IMR-90 (cell line): ENCODE data around the gene SNX30. TPM values are rescaled to one million over a fixed set of nuclear protein-coding genes. Genes with fewer than 3 reads are reported as not detected.

Source experiments
- ATAC-seq: fragments of 200-7000 bp; cut with Tn5 transposase; 2 replicates; pipeline ENCODE4 v1.9.1; 2020; ENCODE audit warnings: low read depth, mild to moderate bottlenecking, moderate library complexity
- BruUV-seq: library from RNA; stranded (reverse); fragments of 400-500 nt; replicated peaks from 2 replicates; lab custom pipeline; 2021; lab: Mats Ljungman, UMichigan
- CTCF ChIA-PET: fragments of 300-600 bp; formaldehyde crosslinking; extraction: SDS; loops from one replicate; lab custom pipeline; 2021; ENCODE audit warnings: antibody characterized with exemption; lab: Yijun Ruan, JAX
- POLR2A ChIA-PET: fragments of 300-600 bp; sonication (Branson Sonifier 250); formaldehyde crosslinking; loops from one replicate; lab custom pipeline; 2022; ENCODE audit warnings: antibody characterized with exemption; ENCODE audit not compliant: unreplicated experiment; lab: Charles Lee
- DNase-seq: peaks from one replicate; pipeline ENCODE4 v3.0.0; 2013
- H2AFZ ChIP-seq: replicated peaks from 2 replicates; pipeline ENCODE3; 2013; ENCODE audit warnings: low read length, mild to moderate bottlenecking; ENCODE audit not compliant: poor library complexity
- H2AK5ac ChIP-seq: 2 replicates; pipeline ENCODE4 v1.6.1; 2013; ENCODE audit warnings: low read depth, low read length, inconsistent platforms
- H2AK9ac ChIP-seq: replicated peaks from 2 replicates; pipeline ENCODE3; 2013; ENCODE audit warnings: mild to moderate bottlenecking, low read depth, low read length, moderate library complexity; ENCODE audit not compliant: poor library complexity
- H2BK120ac ChIP-seq: 2 replicates; pipeline ENCODE4 v1.6.1; 2013; ENCODE audit warnings: low read depth, low read length, inconsistent platforms
- H2BK15ac ChIP-seq: 3 replicates; pipeline ENCODE4 v1.6.1; 2013; ENCODE audit warnings: low read depth, low read length, inconsistent platforms
- H2BK20ac ChIP-seq: 2 replicates; pipeline ENCODE4 v1.6.1; 2013; ENCODE audit warnings: low read depth, mild to moderate bottlenecking, inconsistent platforms, low read length, moderate library complexity
- H2BK5ac ChIP-seq: 2 replicates; pipeline ENCODE4 v1.6.1; 2013; ENCODE audit warnings: mild to moderate bottlenecking, low read depth, low read length, inconsistent platforms; ENCODE audit not compliant: poor library complexity, severe bottlenecking
- H3K14ac ChIP-seq: replicated peaks from 2 replicates; pipeline ENCODE4 v1.6.1; 2013; ENCODE audit warnings: low read depth, low read length, inconsistent platforms
- H3K18ac ChIP-seq: 2 replicates; pipeline ENCODE4 v1.6.1; 2013; ENCODE audit warnings: low read depth, low read length, control low read depth
- H3K23ac ChIP-seq: 2 replicates; pipeline ENCODE4 v1.6.1; 2013; ENCODE audit warnings: low read depth, low read length, inconsistent platforms
- H3K27ac ChIP-seq: 2 replicates; pipeline ENCODE4 v1.5.1; 2013; ENCODE audit warnings: mild to moderate bottlenecking, control low read depth, low read length; ENCODE audit not compliant: insufficient read depth
- H3K27me3 ChIP-seq: 2 replicates; pipeline ENCODE4 v1.6.1; 2013; ENCODE audit warnings: low read length; ENCODE audit not compliant: control insufficient read depth, insufficient read depth
- H3K36me3 ChIP-seq: 2 replicates; pipeline ENCODE4 v1.6.1; 2013; ENCODE audit warnings: low read length, mixed read lengths; ENCODE audit not compliant: control insufficient read depth, insufficient read depth
- H3K4ac ChIP-seq: 2 replicates; pipeline ENCODE4 v1.6.1; 2013; ENCODE audit warnings: low read depth, low read length, inconsistent platforms
- H3K4me1 ChIP-seq: 2 replicates; pipeline ENCODE4 v1.6.1; 2013; ENCODE audit warnings: low read length, mixed read lengths; ENCODE audit not compliant: control insufficient read depth, insufficient read depth
- H3K4me2 ChIP-seq: 2 replicates; pipeline ENCODE4 v1.6.1; 2013; ENCODE audit warnings: low read depth, mild to moderate bottlenecking, control low read depth, low read length, moderate library complexity
- H3K4me3 ChIP-seq: 2 replicates; pipeline ENCODE4 v1.5.1; 2013; ENCODE audit warnings: low read depth, mild to moderate bottlenecking, control low read depth, low read length, moderate library complexity; ENCODE audit not compliant: insufficient read depth
- H3K56ac ChIP-seq: 2 replicates; pipeline ENCODE4 v1.6.1; 2013; ENCODE audit warnings: low read length, inconsistent platforms; ENCODE audit not compliant: insufficient read depth; ENCODE audit errors: extremely low read depth
- H3K79me1 ChIP-seq, 2 experiments: 2 replicates each; pipeline ENCODE4 v1.6.1; 2013; ENCODE audit warnings: low read length in 2 of 2, inconsistent platforms in 1 of 2, low read depth in 1 of 2
- H3K9ac ChIP-seq: 2 replicates; pipeline ENCODE4 v1.6.1; 2013; ENCODE audit warnings: low read depth, low read length, control low read depth
- H3K9me1 ChIP-seq: 2 replicates; pipeline ENCODE4 v1.6.1; 2013; ENCODE audit warnings: low read length, inconsistent platforms; ENCODE audit not compliant: insufficient read depth
- H3K9me3 ChIP-seq: 2 replicates; pipeline ENCODE4 v1.6.1; 2013; ENCODE audit warnings: low read length; ENCODE audit not compliant: control insufficient read depth, insufficient read depth
- H4K20me1 ChIP-seq: 2 replicates; pipeline ENCODE4 v1.6.1; 2013; ENCODE audit warnings: low read length, inconsistent platforms; ENCODE audit not compliant: insufficient read depth
- H4K5ac ChIP-seq: 2 replicates; pipeline ENCODE4 v1.6.1; 2013; ENCODE audit warnings: mild to moderate bottlenecking, low read depth, low read length, control low read depth
- H4K8ac ChIP-seq, 2 experiments: 2 replicates each; pipeline ENCODE4 v1.6.1; 2013; ENCODE audit warnings: low read depth in 2 of 2, low read length in 2 of 2, control low read depth in 1 of 2, inconsistent platforms in 1 of 2
- H4K91ac ChIP-seq: 2 replicates; pipeline ENCODE4 v1.6.1; 2013; ENCODE audit warnings: low read depth, low read length, inconsistent platforms; ENCODE audit not compliant: insufficient read depth
- BHLHE40 ChIP-seq: fragments of 150-350 bp; IDR thresholded peaks from 2 replicates; pipeline ENCODE4 v1.6.1; 2016; ENCODE audit warnings: mild to moderate bottlenecking, low read depth, low read length
- CEBPB ChIP-seq: IDR thresholded peaks from 2 replicates; pipeline ENCODE4 v1.6.1; 2012; ENCODE audit warnings: low read depth, low read length, improper control_type of control experiment
- ELK1 ChIP-seq: fragments of 150-350 bp; IDR thresholded peaks from 2 replicates; pipeline ENCODE4 v1.6.1; 2016; ENCODE audit warnings: low read depth, mild to moderate bottlenecking, low read length, moderate library complexity, borderline replicate concordance
- MAZ ChIP-seq: IDR thresholded peaks from 2 replicates; pipeline ENCODE4 v1.6.1; 2012; ENCODE audit warnings: low read depth, mild to moderate bottlenecking, low read length, improper control_type of control experiment, moderate library complexity, borderline replicate concordance
- RCOR1 ChIP-seq: IDR thresholded peaks from 2 replicates; pipeline ENCODE4 v1.6.1; 2012; ENCODE audit warnings: mild to moderate bottlenecking, low read length, improper control_type of control experiment; ENCODE audit not compliant: insufficient replicate concordance
- USF2 ChIP-seq: fragments of 150-350 bp; IDR thresholded peaks from 2 replicates; pipeline ENCODE4 v1.6.1; 2017; ENCODE audit warnings: mild to moderate bottlenecking, antibody characterized with exemption, low read length, low read depth
- WGBS, 2 experiments: methylation state at CpG; one replicate each; pipeline versions ENCODE4 v1.1.5 to v1.1.7; 2013; ENCODE audit warnings: missing lambda C conversion rate in 2 of 2; ENCODE audit not compliant: insufficient read length in 1 of 2; ENCODE audit errors: extremely low coverage in 2 of 2; 5-methylcytosine and 5-hydroxymethylcytosine counted together
- dilution Hi-C: fragments of 300-500 bp; cut with HindIII; formaldehyde crosslinking; loops from one replicate; pipeline ENCODE4 v1.14.3; 2018; ENCODE audit warnings: low sequenced_read_pairs; ENCODE audit not compliant: unreplicated experiment
- in situ Hi-C: fragments of 300-500 bp; cut with MboI; formaldehyde crosslinking; loops from 3 replicates; pipeline ENCODE4 v1.14.3; 2019; ENCODE audit warnings: low sequenced_read_pairs, inconsistent platforms, mixed read lengths
- intact Hi-C: fragments of 100-400 bp; cut with micrococcal nuclease; formaldehyde crosslinking; loops from 2 replicates; pipeline ENCODE4 v1.10.0; 2022
- polyA plus RNA-seq, 3 experiments: library from polyadenylated mRNA; depleted of rRNA; stranded (reverse); fragments of >200 nt; gene quantifications; 2 replicates each; pipeline ENCODE4 v1.2.3, GENCODE V29; 2012; ENCODE audit warnings: low replicate concordance in 1 of 3
- total RNA-seq: library from RNA; depleted of rRNA; stranded (reverse); fragments of >200 nt; gene quantifications from 2 replicates; pipeline ENCODE4 v1.2.3, GENCODE V29; 2012

The SNX30 gene
- total and polyA plus RNA-seq, 2 of the 4 experiments (the other 2 are of a cell fraction): 8.0 to 18.8 TPM

GRCh38 chr9:112870556-112870955 is 120.0 kb downstream of the SNX30 start:
- TF ChIP-seq RCOR1 (no peak), CEBPB (no peak), MAZ (no peak), ELK1 (no peak), BHLHE40 (no peak), USF2 (no peak)
- dilution Hi-C loops: no loop called here
- H3K14ac ChIP-seq: no peak overlapping the region
- no TSS peak for BruUV-seq
- no peak overlapping the region for H3K23ac ChIP-seq
- no peak overlapping the region for H3K4me3 ChIP-seq
- H2BK15ac ChIP-seq: no peak overlapping the region
- H3K9ac ChIP-seq: no peak overlapping the region
- H4K91ac ChIP-seq: no peak overlapping the region
- no peak overlapping the region for H2BK20ac ChIP-seq
- no peak overlapping the region for H4K8ac ChIP-seq
- no peaks in the 10 kb centered on the region for H3K9me3 ChIP-seq
- in situ Hi-C loops: no loop called here
- no peaks in the 10 kb centered on the region for H4K20me1 ChIP-seq
- no peak overlapping the region for H2AK5ac ChIP-seq
- peaks cover 6% of the 10 kb centered on the region for H3K4me1 ChIP-seq
- H3K56ac ChIP-seq: no peak overlapping the region
- DNase-seq (no peak), ATAC-seq (no peak)
- no peak overlapping the region for H2BK5ac ChIP-seq
- H3K27me3 ChIP-seq: no peaks in the 10 kb centered on the region
- 0 out of 4 replicates have a peak, but pooled peaks cover 3 to 5% of the 10 kb centered on the region in 2 experiments for H3K79me1 ChIP-seq
- H3K36me3 ChIP-seq: peaks cover 8% of the 10 kb centered on the region
- no peak overlapping the region for H3K27ac ChIP-seq
- H3K18ac ChIP-seq: no peak overlapping the region
- POLR2A ChIA-PET: no interaction called here
- no peak overlapping the region for H3K4ac ChIP-seq
- 88% methylated on average over 5 of the region's 6 CpGs; no CpG with 5 or more reads in 1 of the 2 experiments for WGBS, 2 experiments
- H2BK120ac ChIP-seq: no peak overlapping the region
- H3K9me1 ChIP-seq: peaks cover 11% of the 10 kb centered on the region
- CTCF ChIA-PET: no interaction called here
- intact Hi-C loops: no loop called here
- no peak overlapping the region for H2AFZ ChIP-seq
- no peak overlapping the region for H3K4me2 ChIP-seq
- H4K5ac ChIP-seq: no peak overlapping the region
- no peak overlapping the region for H2AK9ac ChIP-seq
